ENCODE measurements around the gene MARCHF10. TPM values are rescaled to one million over a fixed set of nuclear protein-coding genes. Genes with fewer than 3 reads are reported as not detected.

The MARCHF10 gene
- total and polyA plus RNA-seq, 2 of the 13 experiments (the other 11 are each of a cell fraction or from before 2014, with no cell fraction given), result not detected

DNA sequence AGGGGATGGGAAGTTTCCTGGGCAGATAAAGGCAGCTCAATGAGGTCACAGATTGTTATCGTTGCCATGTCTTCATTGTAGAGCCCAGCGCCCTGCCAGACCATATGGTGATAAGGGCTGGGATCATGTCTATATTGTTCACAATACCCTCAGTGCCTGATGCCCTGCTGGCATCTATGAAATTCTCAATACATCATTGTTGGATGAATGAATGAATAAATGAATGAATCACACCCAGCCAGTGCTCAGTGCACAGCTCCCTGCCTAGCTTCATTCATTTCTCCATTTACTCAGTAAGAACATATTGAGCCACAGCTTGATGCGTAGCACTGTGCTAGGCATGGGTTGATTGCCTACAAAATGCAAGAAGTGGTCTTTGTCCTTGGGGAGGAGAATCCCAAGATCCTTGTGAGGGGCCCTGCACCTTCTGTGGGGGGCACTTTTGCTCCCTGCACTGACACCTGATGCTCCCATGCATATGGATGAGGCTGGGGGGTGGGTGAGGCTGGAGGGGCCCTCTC lies 150.9 kb downstream of the MARCHF10 start (continued):
- TF ChIP-seq REXO4 (CRISPR knock-in tag; IDR thresholded peaks at IDR 0.05; ENCODE audit: borderline replicate concordance) (no peak), ZNF660 (CRISPR knock-in tag; IDR thresholded peaks at IDR 0.05; ENCODE audit: borderline replicate concordance, low read depth) (no peak)
- TF ChIP-seq, protein P1, sequence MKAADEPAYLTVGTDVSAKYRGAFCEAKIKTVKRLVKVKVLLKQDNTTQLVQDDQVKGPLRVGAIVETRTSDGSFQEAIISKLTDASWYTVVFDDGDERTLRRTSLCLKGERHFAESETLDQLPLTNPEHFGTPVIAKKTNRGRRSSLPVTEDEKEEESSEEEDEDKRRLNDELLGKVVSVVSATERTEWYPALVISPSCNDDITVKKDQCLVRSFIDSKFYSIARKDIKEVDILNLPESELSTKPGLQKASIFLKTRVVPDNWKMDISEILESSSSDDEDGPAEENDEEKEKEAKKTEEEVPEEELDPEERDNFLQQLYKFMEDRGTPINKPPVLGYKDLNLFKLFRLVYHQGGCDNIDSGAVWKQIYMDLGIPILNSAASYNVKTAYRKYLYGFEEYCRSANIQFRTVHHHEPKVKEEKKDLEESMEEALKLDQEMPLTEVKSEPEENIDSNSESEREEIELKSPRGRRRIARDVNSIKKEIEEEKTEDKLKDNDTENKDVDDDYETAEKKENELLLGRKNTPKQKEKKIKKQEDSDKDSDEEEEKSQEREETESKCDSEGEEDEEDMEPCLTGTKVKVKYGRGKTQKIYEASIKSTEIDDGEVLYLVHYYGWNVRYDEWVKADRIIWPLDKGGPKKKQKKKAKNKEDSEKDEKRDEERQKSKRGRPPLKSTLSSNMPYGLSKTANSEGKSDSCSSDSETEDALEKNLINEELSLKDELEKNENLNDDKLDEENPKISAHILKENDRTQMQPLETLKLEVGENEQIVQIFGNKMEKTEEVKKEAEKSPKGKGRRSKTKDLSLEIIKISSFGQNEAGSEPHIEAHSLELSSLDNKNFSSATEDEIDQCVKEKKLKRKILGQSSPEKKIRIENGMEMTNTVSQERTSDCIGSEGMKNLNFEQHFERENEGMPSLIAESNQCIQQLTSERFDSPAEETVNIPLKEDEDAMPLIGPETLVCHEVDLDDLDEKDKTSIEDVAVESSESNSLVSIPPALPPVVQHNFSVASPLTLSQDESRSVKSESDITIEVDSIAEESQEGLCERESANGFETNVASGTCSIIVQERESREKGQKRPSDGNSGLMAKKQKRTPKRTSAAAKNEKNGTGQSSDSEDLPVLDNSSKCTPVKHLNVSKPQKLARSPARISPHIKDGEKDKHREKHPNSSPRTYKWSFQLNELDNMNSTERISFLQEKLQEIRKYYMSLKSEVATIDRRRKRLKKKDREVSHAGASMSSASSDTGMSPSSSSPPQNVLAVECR (CRISPR knock-in tag; IDR thresholded peaks at IDR 0.05; ENCODE audit: borderline replicate concordance), result no peak
- TF ChIP-seq, protein P2, sequence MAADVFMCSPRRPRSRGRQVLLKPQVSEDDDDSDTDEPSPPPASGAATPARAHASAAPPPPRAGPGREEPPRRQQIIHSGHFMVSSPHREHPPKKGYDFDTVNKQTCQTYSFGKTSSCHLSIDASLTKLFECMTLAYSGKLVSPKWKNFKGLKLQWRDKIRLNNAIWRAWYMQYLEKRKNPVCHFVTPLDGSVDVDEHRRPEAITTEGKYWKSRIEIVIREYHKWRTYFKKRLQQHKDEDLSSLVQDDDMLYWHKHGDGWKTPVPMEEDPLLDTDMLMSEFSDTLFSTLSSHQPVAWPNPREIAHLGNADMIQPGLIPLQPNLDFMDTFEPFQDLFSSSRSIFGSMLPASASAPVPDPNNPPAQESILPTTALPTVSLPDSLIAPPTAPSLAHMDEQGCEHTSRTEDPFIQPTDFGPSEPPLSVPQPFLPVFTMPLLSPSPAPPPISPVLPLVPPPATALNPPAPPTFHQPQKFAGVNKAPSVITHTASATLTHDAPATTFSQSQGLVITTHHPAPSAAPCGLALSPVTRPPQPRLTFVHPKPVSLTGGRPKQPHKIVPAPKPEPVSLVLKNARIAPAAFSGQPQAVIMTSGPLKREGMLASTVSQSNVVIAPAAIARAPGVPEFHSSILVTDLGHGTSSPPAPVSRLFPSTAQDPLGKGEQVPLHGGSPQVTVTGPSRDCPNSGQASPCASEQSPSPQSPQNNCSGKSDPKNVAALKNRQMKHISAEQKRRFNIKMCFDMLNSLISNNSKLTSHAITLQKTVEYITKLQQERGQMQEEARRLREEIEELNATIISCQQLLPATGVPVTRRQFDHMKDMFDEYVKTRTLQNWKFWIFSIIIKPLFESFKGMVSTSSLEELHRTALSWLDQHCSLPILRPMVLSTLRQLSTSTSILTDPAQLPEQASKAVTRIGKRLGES (CRISPR knock-in tag; IDR thresholded peaks at IDR 0.05; ENCODE audit: borderline replicate concordance), result no peak

DNA sequence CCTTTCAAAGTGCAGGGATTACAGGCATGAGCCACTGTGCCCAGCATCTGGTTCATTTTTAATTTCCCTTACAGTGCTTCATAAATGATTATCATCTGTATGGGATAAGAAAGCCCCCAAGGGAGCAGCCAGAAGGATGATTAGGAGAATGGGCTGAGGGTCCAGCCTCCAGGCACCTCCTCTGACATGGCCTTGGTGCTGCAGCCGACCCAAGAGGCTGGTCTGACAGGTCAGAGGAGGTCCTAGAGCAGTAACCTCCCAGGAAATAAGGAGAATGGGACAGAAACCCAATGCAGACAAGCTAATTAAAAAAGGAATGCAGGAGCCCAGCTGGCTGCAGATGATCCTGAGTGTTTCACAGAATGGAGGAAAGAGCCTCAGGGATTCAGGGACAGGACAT lies 151.7 kb downstream of the MARCHF10 start:
- 0% methylated on average over 1 of the region's 1 CpG for WGBS (ENCODE audit: low lambda C conversion rate)
- DNase-seq (ENCODE audit: low spot score), result no peak
- no TSS peak for BruUV-seq (replicated peaks)
- Histone ChIP-seq H2AFZ (ENCODE audit: low read length) (no peak overlapping the region), H3K4me2 (ENCODE audit: low read depth, low read length) (no peak overlapping the region), H3K4me3 (replicated peaks in 1 of 3; ENCODE audit: insufficient read depth in 1 of 3, low read depth in 2 of 3, low read length in 3 of 3) (no peak overlapping the region), H4K20me1 (ENCODE audit: insufficient read depth, low read length) (no peaks in the 10 kb centered on the region), H3K9ac (ENCODE audit: insufficient read depth, low read depth, low read length) (no peak overlapping the region), H3K79me2 (ENCODE audit: insufficient read depth, low read length) (no peaks in the 10 kb centered on the region), H3K4me1 (ENCODE audit: insufficient read depth, low read length) (peaks cover 21% of the 10 kb centered on the region), H3K9me3 (ENCODE audit: low read length) (no peaks in the 10 kb centered on the region), H3K36me3 (replicated peaks in 1 of 2; ENCODE audit: control insufficient read depth in 1 of 2, insufficient read depth in 2 of 2, low read length in 2 of 2) (no peaks in the 10 kb centered on the region), H3K27ac (ENCODE audit: extremely low read length, insufficient read depth, low read length) (no peak overlapping the region), H3K27me3 (ENCODE audit: control insufficient read depth in 1 of 2, insufficient read depth in 2 of 2, low read length in 2 of 2) (peaks cover 13 to 74% of the 10 kb centered on the region in 2 experiments; a peak in 4 of 5 replicates)
- ATAC-seq, result no peak
- intact Hi-C loops (cut with micrococcal nuclease; ENCODE audit: unreplicated experiment) (no loop called here), in situ Hi-C loops (cut with HindIII; ENCODE audit: extremely low pct_ligation_motif_present, low pct_unique_long_range_greater_than_20kb) (no loop called here)
- POLR2A ChIA-PET, result no interaction called here
- CTCF ChIA-PET (ENCODE audit: low intra/inter-chr PET ratio, low total read pairs), result no interaction called here
- FAIRE-seq, result no peak
- TF ChIP-seq, protein P3, sequence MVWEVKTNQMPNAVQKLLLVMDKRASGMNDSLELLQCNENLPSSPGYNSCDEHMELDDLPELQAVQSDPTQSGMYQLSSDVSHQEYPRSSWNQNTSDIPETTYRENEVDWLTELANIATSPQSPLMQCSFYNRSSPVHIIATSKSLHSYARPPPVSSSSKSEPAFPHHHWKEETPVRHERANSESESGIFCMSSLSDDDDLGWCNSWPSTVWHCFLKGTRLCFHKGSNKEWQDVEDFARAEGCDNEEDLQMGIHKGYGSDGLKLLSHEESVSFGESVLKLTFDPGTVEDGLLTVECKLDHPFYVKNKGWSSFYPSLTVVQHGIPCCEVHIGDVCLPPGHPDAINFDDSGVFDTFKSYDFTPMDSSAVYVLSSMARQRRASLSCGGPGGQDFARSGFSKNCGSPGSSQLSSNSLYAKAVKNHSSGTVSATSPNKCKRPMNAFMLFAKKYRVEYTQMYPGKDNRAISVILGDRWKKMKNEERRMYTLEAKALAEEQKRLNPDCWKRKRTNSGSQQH (CRISPR knock-in tag; IDR thresholded peaks at IDR 0.05; ENCODE audit: low read depth), result no peak
- TF ChIP-seq PRMT3 (CRISPR knock-in tag; IDR thresholded peaks at IDR 0.05; ENCODE audit: borderline replicate concordance, low read depth), result no peak
- TF ChIP-seq NFYC (CRISPR knock-in tag; IDR thresholded peaks at IDR 0.05), result no peak
- no peak for TF ChIP-seq SP2 (CRISPR knock-in tag; IDR thresholded peaks at IDR 0.05)
- TF ChIP-seq ZSCAN9 (CRISPR knock-in tag; IDR thresholded peaks at IDR 0.05; ENCODE audit: borderline replicate concordance), result no peak
- no peak for TF ChIP-seq ONECUT2 (CRISPR knock-in tag; IDR thresholded peaks at IDR 0.05)
- no peak for TF ChIP-seq MATR3 (CRISPR knock-in tag; IDR thresholded peaks at IDR 0.05)
- no peak for TF ChIP-seq MLLT10 (CRISPR knock-in tag; IDR thresholded peaks at IDR 0.05)
- TF ChIP-seq ZFP62 (CRISPR knock-in tag; IDR thresholded peaks at IDR 0.05), result no peak
- TF ChIP-seq, protein P4, sequence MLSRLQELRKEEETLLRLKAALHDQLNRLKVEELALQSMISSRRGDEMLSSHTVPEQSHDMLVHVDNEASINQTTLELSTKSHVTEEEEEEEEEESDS (CRISPR knock-in tag; IDR thresholded peaks at IDR 0.05; ENCODE audit: borderline replicate concordance), result no peak
- TF ChIP-seq ZBTB21 (CRISPR knock-in tag; IDR thresholded peaks at IDR 0.05), result no peak
